Stimulated activated CD4-positive, alpha-beta T cell treated with anti-CD3 and anti-CD28 coated beads, Interleukin-12 subunit alpha, Interleukin-12 subunit beta, amount 100 ng/mL, for 24 hours (primary cell): ENCODE results near the gene SPACDR.

ENCODE experiments used
- DNase-seq, 2 experiments: peaks; one replicate each; pipeline ENCODE4 v3.0.0-alpha.2; 2020; ENCODE audit warnings: low read depth in 2 of 2

Gene SPACDR

GRCh38 chr7:100415448-100415847 is 48.6 kb downstream of the SPACDR start:
- DNase-seq = no peak

GRCh38 chr7:100413889-100414288 is 50.2 kb downstream of the SPACDR start:
- no peak for DNase-seq

GRCh38 chr7:100413346-100413745 is 50.7 kb downstream of the SPACDR start:
- DNase-seq = no peak

DNA sequence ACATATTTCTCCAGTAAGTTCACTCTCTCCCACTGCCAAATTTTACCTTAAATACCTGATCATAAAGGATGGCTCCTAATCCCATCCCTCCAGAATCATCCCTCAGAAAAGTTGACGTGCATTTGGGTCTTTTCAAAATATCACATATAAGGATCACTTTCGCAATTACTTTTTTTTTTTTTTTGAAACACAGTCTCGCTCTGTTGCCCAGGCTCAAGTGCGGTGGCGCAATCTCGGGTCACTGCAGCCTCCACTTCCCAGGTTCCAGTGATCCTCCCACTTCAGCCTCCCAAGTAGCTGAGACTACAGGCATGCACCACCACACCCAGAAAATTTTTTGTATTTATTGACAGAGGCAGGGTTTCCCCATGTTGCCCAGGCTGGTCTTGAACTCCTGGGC is 53.0 kb downstream of the SPACDR start:
- no peak for DNase-seq

- no peak for DNase-seq
These were observed 56.5 kb downstream of the SPACDR start for GRCh38 chr7:100407285-100408180.

GRCh38 chr7:100406767-100407166 is 57.3 kb downstream of the SPACDR start:
- no peak for DNase-seq
